GM20000 (cell line): Measurements from ENCODE around the gene ASIC1.

ENCODE experiments used
- DNase-seq: peaks from one replicate; pipeline ENCODE4 v3.0.0; 2012; ENCODE audit warnings: low spot score
- TF ChIP-seq, protein P1 (sequence below): IDR thresholded peaks from 2 replicates; pipeline ENCODE4 v1.5.1; 2012; ENCODE audit warnings: mild to moderate bottlenecking, control low read depth; ENCODE audit errors: extremely low read depth, missing control alignments

The ASIC1 gene

DNA sequence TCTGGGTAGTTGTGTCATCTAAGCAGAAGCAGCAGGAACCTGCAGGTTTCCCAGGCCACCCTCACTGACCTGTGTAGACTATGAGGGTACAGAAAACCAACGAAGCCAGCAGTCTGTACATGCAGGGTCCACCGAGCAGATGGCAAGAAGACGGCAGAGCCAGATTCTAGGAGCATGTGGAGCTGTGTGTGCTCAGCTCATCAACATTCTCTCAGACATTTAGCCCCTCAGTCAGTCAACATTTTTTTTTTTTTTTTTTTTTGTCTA, 7.3 kb upstream of the ASIC1 start:
- TF ChIP-seq, protein P1, sequence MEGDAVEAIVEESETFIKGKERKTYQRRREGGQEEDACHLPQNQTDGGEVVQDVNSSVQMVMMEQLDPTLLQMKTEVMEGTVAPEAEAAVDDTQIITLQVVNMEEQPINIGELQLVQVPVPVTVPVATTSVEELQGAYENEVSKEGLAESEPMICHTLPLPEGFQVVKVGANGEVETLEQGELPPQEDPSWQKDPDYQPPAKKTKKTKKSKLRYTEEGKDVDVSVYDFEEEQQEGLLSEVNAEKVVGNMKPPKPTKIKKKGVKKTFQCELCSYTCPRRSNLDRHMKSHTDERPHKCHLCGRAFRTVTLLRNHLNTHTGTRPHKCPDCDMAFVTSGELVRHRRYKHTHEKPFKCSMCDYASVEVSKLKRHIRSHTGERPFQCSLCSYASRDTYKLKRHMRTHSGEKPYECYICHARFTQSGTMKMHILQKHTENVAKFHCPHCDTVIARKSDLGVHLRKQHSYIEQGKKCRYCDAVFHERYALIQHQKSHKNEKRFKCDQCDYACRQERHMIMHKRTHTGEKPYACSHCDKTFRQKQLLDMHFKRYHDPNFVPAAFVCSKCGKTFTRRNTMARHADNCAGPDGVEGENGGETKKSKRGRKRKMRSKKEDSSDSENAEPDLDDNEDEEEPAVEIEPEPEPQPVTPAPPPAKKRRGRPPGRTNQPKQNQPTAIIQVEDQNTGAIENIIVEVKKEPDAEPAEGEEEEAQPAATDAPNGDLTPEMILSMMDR, result no peak
- DNase-seq, result no peak

DNA sequence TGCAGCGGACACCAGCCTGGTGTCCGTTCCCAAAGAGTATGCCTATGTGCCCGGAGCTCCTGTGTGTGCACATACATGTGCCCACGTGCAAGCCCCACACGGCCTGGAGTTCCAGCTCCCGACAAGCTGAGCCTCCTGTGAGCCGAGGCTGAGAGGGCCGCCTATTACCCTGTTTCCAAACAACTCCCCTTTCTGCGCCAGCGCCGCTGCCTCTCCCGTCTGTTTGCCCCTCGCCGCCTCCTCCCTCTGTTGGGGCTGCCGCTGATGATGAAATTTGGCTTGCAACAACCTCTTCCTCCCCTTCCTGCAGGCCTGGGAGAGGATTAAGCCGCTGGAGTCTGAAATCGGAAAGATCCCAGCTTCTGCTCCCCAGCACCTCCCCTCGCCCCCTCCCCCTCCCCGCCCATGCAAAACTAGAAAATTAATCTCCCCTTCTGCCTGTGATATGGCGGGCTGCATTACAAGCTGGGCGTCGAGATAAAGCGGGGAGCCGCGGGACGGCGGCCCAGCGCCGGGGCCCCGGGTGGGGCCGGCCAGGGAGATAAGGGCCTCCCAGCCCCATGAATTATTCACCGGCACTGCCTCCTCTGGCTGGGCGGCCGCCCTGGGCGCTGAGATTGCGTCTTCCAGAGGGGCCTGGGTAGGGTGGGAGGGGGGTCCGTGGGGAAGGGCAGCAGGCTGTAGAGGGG, 6.8 kb upstream of the ASIC1 start:
- TF ChIP-seq, protein P1, result no peak
- DNase-seq, result no peak

DNA sequence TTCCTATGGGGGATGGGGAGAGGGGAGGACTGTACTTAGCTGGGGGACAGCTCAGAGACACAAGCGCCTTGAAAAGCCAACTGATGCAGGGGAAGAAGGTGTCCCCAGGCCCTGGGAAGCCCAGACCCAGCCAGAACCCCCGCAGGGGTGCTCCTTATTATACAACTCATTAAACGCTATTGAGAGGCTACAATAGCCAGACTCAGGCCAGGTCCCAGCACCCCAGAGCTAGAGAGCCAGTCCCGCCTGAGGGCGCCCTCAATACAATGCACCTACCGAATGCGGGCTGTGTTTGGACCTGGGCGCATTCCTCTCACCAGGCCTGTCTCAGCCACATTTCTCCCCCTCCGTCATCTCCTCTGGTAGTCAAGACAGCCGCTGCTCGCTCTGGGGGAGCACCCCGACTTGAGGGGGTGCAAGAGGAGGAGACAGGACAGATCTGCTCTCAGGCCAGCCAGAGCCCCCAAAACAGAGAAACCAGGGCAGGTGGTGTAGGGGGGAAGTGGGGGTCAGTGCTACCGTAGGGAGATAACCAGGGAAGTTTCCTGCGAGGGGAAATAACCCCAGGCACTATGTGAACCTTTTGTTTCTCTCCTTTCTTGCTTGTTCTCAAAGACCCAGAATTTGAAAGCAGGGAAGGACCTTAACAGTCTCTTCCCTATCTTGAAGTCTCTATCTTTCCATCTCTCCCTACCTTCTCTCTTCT, 6.1 kb upstream of the ASIC1 start:
- no peak for DNase-seq
- TF ChIP-seq, protein P1, result no peak

DNA sequence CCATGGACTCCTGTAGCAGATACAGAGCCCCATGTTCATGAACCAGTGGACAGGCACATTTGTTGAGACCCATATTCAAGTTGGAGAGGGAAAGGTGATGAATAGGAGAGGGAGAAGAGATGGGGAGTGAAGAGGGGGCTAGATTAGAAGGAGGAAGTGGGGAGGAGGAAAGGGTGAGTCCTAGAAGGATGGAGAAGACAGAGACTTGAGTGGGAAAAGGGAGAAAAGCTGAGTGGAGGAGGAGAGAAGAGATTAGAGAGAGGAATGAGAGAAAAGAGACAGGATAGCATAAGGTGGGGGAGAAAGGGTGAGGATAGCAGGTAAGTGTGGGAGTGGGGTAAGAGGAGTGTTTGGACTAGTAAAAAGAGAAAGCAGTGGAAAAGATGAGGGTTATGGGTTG, 4.9 kb upstream of the ASIC1 start:
- DNase-seq, result no peak
- TF ChIP-seq, protein P1, result no peak

DNA sequence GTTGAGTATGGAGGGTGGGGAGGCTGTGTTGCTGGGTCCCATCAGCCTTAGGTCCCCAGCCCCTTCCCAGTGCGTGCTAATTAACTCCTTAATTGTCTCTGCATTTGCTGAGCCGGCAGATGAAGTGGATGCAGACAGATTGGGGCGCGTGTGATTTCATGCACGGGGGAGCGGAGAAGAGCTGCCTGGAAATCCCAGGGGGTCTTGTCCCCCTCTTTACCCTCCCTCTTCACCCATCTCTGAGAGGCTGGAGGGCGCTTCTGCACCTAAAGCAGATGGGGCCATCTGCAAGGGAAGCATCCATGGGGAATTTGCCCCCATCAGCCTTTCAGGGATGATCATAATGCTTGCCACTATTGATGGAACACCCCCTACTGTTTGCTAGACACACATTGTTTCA, 4.4 kb upstream of the ASIC1 start:
- TF ChIP-seq, protein P1, result no peak
- no peak for DNase-seq

DNA sequence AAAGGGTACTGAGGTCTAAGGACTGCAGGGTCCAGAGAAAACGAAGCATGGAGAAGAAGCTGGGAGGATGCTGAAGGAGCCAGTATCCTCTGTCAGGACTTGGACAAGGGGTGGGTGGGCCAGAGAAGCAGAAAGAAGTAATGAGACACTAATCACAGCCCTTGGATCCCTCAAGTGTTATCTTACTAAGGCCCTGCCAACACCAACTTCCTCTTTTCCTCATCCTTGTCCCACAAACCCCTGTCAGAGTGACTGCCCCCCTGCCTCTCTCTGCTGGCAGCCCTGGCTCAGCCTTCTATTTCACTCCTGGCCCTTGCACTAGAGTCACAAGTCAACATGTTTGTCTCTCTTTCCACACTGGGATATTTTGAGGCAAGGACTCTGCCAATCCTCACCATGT, 3.8 kb upstream of the ASIC1 start:
- DNase-seq, result no peak
- TF ChIP-seq, protein P1, result no peak

DNA sequence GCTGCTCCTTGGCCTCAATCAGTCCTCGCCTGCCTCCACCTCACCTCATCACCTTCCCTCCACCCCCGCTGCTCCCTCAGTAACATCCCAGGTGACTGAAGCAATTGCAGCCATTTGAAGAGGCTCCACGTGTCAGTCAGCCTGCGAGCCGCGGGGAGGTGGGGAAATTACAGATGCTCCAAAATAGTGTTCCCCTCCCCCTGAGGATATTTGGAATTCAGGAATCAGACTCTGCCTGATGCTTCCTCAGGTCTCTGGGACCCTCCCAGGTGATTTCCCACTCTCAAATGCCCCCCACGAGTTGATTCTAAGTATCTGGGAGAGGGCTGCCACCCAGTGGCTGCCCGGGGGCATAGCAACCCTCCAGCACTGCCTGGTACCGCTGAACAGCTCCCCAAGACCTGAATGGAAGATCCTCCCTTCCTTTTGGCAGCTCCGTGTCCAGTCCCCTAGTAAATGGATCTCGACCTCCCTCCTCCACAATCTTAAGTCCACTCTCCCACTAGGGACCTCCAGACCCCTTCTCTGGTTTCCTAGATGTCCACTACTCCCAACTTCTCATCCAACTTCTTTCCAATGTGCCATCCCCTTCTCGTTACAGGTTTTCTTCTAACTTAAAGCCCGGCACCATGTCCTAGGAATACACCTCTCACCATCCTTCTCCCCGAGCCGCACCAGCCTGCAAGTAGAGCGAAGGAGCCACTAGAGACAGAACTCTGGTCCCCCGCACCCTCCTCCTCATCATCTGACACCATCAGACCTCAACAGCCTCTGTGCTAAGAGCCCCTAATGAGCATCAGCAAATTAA, 1.4 kb upstream of the ASIC1 start:
- TF ChIP-seq, protein P1, result peak; percentile 85
- peak; percentile 92 for DNase-seq
